NK-92 treated with Interleukin-12 subunit alpha and Interleukin-12 subunit beta, amount 100 ng/mL, for 24 hours (cell line): Measurements from ENCODE around the gene DNAJB8.

Source experiments
- DNase-seq: peaks from one replicate; lab custom pipeline; 2025; lab: John Stamatoyannopoulos, UW

DNAJB8 gene

GRCh38 chr3:128443771-128444170 lies 22.9 kb downstream of the DNAJB8 start:
- no peak for DNase-seq

GRCh38 chr3:128442949-128443348 lies 23.7 kb downstream of the DNAJB8 start:
- DNase-seq = no peak

DNA sequence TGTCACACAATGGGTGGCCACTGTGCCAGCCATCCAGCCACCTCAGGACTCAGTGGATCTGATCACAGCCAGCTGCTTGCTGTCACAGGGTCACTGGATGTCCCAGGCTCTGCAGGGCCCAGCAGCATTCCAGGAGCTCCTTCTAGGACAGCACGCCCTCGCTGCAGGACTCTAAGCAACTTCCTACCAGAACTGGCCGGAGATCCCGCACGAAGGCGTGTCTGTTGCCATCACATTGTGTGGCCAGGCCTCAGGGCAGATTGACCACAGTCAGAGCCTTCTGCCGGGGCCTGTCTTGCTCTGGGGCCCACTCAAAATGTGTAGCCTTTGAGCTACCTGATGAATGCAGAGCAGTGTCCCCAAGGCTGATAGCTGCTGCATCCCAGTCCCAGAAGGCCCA lies 24.6 kb downstream of the DNAJB8 start:
- DNase-seq = no peak

DNA sequence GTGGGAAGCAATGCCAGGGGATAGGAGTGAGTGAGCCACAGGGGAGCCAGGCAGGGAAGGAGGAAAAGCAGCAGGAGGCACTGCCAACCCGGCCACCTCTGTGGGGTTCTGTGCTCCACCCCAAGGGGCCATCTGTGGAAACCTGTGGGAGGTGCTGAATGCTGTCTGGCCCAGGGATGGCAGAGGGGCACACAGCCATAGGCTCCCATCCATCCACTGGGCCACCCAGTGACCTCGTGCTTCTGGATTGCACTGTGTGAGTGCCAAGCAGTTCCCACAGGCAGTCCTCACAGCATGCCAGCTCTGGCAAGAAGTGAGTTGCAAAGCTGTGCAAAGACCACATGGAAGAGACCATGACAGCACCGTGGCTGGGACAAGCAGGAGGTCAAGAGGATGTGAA lies 27.5 kb downstream of the DNAJB8 start:
- no peak for DNase-seq

- no peak for DNase-seq
Measured at GRCh38 chr3:128438488-128439072, 28.1 kb downstream of the DNAJB8 start.

- no peak for DNase-seq
Measured at GRCh38 chr3:128436214-128436613, 30.5 kb downstream of the DNAJB8 start.

- DNase-seq = no peak
Measured at GRCh38 chr3:128435561-128435960, 31.1 kb downstream of the DNAJB8 start.

DNA sequence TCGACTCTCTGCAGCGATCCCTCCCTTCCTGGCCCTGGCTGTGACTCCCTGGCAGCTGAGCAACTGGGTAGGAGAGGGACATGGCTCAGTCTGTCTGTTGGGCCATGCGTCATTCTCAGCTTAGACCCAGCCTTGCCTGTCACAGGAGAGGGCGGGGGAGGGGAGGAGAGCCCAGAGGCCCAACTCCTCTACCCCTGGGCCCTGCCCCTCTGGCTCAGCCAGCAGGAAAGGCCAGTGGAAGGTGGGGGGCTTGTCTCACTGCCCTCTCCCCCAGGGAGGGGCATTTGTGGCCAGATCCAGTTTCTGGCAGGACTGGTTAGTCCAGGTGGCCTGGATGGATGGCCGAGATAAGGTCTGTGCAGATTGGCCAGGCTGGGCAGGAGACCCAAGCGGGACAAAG lies 31.6 kb downstream of the DNAJB8 start:
- DNase-seq = no peak

GRCh38 chr3:128434524-128434923 lies 32.2 kb downstream of the DNAJB8 start:
- no peak for DNase-seq

GRCh38 chr3:128433837-128434165 lies 32.9 kb downstream of the DNAJB8 start:
- DNase-seq = no peak

- DNase-seq = no peak
Measured at GRCh38 chr3:128432971-128433836, 33.5 kb downstream of the DNAJB8 start.

DNA sequence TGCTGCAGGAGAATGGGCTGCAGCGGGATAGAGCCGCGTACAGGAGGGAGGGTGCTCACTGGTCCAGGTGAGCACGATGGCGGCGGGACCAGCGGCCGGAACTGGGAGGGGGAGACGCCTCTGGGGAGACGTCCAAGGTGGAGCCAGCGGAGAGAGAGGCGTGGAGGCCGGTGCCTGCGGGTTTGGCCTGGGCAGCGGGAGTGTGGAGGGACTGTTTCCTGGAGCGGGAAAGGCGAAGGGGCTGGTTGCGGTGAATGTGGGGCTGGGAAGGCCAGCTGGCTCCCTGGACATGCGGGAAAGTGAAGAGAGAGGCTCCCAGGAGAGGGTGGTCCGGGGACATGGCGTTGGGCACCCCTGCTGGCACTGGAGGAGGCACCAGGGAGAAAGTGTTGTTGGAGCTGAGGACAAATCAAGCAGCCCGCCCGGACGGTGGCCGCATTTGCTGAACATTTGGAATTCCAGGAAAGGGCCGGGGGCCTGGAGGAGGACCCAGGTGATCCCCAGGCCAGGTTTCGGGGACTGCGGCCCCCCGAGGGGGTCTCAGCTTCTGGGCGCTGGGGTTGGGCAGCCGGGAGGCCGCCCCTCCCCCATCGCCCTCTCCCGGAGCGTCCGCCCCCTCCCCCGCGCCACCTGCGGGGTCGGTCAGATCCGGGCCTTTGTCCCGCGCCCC lies 34.3 kb downstream of the DNAJB8 start:
- DNase-seq = no peak

DNA sequence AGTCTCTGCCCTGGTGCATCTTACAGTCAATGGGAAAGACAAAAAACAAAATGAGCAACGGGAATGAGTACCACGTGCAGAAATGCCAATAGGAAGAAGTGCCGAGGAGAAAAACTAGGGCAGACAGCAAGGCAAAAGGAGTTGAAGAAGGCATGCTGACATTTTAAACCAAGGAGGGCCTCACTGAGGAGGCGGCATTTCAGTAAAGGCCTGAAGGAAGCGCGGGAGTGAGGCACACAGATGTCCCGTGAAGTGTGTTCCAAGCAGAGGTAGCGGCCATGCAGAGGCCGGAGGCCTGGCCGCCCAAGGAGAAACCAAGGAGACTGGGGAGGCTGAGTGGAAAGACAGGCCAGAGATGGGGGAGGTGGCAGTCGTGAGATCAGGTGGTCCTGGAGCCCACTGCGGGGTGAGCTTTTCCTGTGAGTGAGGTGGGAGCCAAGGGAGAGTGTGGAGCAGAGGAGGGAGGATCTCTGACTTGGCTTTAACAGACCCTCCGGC lies 34.8 kb downstream of the DNAJB8 start:
- no peak for DNase-seq

- DNase-seq = no peak
Measured at GRCh38 chr3:128430731-128431130, 36.0 kb downstream of the DNAJB8 start.

- no peak for DNase-seq
Measured at GRCh38 chr3:128430301-128430700, 36.4 kb downstream of the DNAJB8 start.

- DNase-seq = no peak
Measured at GRCh38 chr3:128429751-128430150, 36.9 kb downstream of the DNAJB8 start.

DNA sequence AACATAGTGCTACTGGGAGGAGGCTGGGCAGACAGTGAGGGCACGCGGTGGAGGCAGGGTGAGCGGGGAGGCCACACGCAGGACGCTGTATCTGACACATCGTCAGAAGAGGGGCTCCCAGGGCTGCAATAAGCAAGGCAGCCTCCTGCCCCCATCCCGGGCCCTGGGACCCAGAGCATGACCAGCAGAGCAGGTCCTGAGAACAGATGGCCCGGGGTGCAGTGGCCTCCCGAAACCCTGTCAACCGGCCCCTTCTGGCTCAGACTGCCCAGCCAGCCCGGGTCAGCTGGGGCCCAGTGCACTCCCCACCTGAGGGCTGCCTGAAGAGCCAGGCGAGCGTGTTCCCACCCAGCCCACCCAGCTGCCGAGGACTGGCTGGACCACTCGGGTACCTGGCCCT lies 37.4 kb downstream of the DNAJB8 start:
- no peak for DNase-seq

DNA sequence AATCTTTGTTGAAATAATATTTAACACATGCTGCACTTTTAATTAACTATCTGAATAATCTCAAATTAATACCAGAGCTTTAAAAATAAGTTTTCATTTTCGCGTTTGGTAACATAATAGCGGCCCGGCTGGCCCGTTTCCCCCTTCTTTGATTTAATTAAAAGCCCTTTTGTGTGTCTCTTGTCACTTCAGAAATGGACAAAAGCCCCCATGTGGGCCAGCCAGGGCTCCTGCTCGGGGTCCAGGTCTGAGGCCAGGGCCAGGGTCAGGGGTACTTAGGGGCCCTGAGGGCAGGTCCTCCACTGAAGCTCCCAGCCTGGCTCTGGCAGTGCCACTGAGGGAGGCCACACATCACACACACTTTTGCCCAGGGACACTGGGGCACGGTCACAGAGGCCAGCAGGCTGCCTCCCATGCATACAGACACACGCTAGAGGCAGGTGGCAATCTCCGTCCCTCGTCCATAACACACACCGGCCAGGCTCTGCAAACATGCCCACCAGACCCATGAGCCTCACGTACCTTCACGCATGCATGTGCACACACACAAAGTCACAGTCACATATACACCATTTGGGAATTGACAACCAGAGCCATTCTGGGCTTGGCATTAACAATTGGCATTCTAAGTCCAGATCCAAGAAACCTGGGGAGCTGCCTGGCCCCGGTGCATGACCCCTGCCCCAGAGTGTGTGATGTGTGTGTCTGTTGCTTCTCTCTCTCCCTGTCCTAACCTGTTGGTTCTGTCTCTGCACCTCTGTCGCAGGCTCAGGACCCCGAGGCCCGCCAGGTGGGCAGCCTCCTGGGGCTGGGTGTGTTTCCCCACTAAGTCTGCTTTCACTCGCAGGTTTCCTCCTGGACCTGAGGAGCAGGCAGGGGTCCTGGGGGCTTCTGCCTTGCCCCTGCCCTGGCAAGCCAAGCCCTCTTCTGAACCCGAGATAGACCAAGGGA lies 38.5 kb downstream of the DNAJB8 start:
- DNase-seq = no peak

GRCh38 chr3:128427175-128427857 lies 39.4 kb downstream of the DNAJB8 start:
- no peak for DNase-seq

DNA sequence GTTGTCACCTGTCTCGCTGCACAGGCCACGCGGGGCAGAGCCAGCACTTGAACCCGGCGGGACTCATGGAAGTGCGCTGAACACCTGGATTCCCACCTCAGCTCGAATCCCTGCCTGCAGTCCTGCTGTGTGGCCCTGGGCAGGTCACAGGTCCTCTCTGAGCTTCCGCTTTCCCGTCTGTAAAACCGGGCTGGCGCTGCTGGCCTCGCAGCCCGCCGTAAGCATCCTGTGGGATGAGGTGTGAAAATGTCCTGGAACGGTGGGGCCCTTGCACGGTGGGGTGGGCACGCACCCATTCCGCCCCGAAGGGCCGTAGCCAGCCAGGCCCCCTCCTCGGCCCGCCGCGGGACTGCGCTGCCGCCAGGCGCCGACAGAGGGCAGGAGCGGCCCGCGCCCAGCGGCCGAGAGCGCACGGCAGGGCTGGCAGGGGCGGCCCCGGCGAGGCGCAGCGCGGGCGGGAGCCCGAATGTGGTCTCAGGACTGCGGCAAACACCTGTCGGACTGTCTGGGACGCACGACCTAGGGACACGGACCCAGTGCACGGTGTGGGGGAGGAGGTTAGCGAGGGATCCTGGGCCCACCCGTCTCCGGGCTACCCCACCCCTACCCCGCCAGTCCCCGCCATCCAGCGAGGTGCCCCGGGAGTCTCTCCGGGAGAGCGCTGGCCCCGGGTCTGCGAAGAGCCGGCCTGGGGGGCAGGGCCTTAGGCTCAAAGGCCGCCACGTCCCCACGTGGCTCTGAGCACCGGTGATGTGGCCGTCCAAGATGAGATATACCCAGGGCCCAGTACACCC lies 40.4 kb downstream of the DNAJB8 start:
- no peak for DNase-seq

- DNase-seq = no peak
Measured at GRCh38 chr3:128425846-128426127, 40.9 kb downstream of the DNAJB8 start.
